HepG2 (cell line): Measurements from ENCODE around the gene BBIP1. TPM values are rescaled to one million over a fixed set of nuclear protein-coding genes. Genes with fewer than 3 reads are reported as not detected.
"Not testable (repeated sequence)": the region's sequence is repeated elsewhere in the genome, so short reads cannot be mapped to it uniquely, and the experiment has no call there.

Experiments
- ATAC-seq: fragments of 200-7000 bp; cut with Tn5 transposase; 3 replicates; pipeline ENCODE4 v1.9.1; 2020; ENCODE audit warnings: mild to moderate bottlenecking, moderate library complexity
- BruUV-seq: library from RNA; stranded (reverse); fragments of 400-500 nt; replicated peaks from 2 replicates; lab custom pipeline; 2021; lab: Mats Ljungman, UMichigan
- CTCF ChIA-PET: fragments of 300-600 bp; formaldehyde crosslinking; extraction: SDS; loops from one replicate; lab custom pipeline; 2021; ENCODE audit warnings: low total read pairs, inconsistent platforms, low intra/inter-chr PET ratio; lab: Yijun Ruan, JAX
- POLR2A ChIA-PET: fragments of 350-600 bp; sonication (Branson Sonifier 250); formaldehyde crosslinking; loops from one replicate; lab custom pipeline; 2020; ENCODE audit warnings: antibody characterized with exemption, inconsistent platforms; lab: Yijun Ruan, JAX
- DNase-seq: peaks from one replicate; pipeline ENCODE4 v3.0.0-alpha.2; 2015; ENCODE audit warnings: low spot score
- FAIRE-seq: peaks from 3 replicates; lab custom pipeline; 2011; peaks lifted over from hg19 to GRCh38; lab: Jason Lieb, UNC
- H2AFZ ChIP-seq: one replicate; pipeline ENCODE4 v1.6.1; 2011; ENCODE audit warnings: low read length, inconsistent platforms
- H3K27ac ChIP-seq: fragments of 300-600 bp; 3 replicates; pipeline ENCODE4 v1.8.0; 2011; ENCODE audit warnings: mixed run types, mild to moderate bottlenecking, mixed read lengths, low read length, inconsistent platforms; ENCODE audit not compliant: insufficient read depth; ENCODE audit errors: extremely low read length
- H3K27me3 ChIP-seq, 2 experiments: fragments of 200-600 bp in 1 of 2; 2 replicates in 1 of 2; 3 replicates in 1 of 2; pipeline versions ENCODE4 v1.6.0 to v1.8.0; 2011; ENCODE audit warnings: low read length in 2 of 2, mild to moderate bottlenecking in 2 of 2, moderate library complexity in 2 of 2, inconsistent platforms in 1 of 2; ENCODE audit not compliant: insufficient read depth in 2 of 2, control insufficient read depth in 1 of 2
- H3K36me3 ChIP-seq, 2 experiments: fragments of 200-600 bp in 1 of 2; replicated peaks in 1 of 2; 2 replicates in 1 of 2; 3 replicates in 1 of 2; pipeline versions ENCODE4 v1.5.1 to v1.8.0; 2011; ENCODE audit warnings: low read length in 2 of 2, inconsistent platforms in 1 of 2; ENCODE audit not compliant: insufficient read depth in 2 of 2, control insufficient read depth in 1 of 2
- H3K4me1 ChIP-seq: 2 replicates; pipeline ENCODE4 v1.5.1; 2012; ENCODE audit warnings: low read length, inconsistent platforms; ENCODE audit not compliant: insufficient read depth
- H3K4me2 ChIP-seq: 2 replicates; pipeline ENCODE4 v1.6.0; 2011; ENCODE audit warnings: low read depth, low read length, inconsistent platforms
- H3K4me3 ChIP-seq, 3 experiments: fragments of 200-600 bp in 1 of 3; sonication (generic), shearing (Covaris generic) in 1 of 3; replicated peaks in 1 of 3; 2 replicates each; pipeline ENCODE4 v1.5.1; 2011 to 2016; ENCODE audit warnings: low read length in 3 of 3, inconsistent platforms in 2 of 3, low read depth in 2 of 3, mild to moderate bottlenecking in 2 of 3, control low read depth in 1 of 3, mixed read lengths in 1 of 3; ENCODE audit not compliant: insufficient read depth in 1 of 3
- H3K79me2 ChIP-seq: one replicate; pipeline ENCODE4 v1.6.1; 2011; ENCODE audit warnings: low read length, inconsistent platforms; ENCODE audit not compliant: insufficient read depth
- H3K9ac ChIP-seq: 2 replicates; pipeline ENCODE4 v1.6.0; 2011; ENCODE audit warnings: mild to moderate bottlenecking, low read depth, low read length, inconsistent platforms; ENCODE audit not compliant: insufficient read depth
- H3K9me3 ChIP-seq: 2 replicates; pipeline ENCODE4 v1.5.1; 2012; ENCODE audit warnings: mild to moderate bottlenecking, low read length
- H4K20me1 ChIP-seq: 2 replicates; pipeline ENCODE4 v1.6.0; 2011; ENCODE audit warnings: inconsistent platforms, mild to moderate bottlenecking, low read length, moderate library complexity; ENCODE audit not compliant: insufficient read depth
- PHF8 ChIP-seq: sonication (generic); formaldehyde crosslinking; IDR thresholded peaks from 2 replicates; pipeline ENCODE4 v1.5.0; 2020; ENCODE audit warnings: missing genetic modification reagents
- SALL1 ChIP-seq: sonication (generic); formaldehyde crosslinking; IDR thresholded peaks from 2 replicates; pipeline ENCODE4 v1.8.0; 2022; ENCODE audit warnings: mild to moderate bottlenecking, missing genetic modification reagents
- SAP130 ChIP-seq: IDR thresholded peaks from 2 replicates; pipeline ENCODE4 v1.6.1; 2016; ENCODE audit warnings: low read depth
- ZNF441 ChIP-seq: sonication (generic); formaldehyde crosslinking; IDR thresholded peaks from 2 replicates; pipeline ENCODE4 v1.7.0; 2021; ENCODE audit warnings: missing genetic modification reagents, borderline replicate concordance
- WGBS: methylation state at CpG from one replicate; pipeline ENCODE4 v1.1.6; 2017; ENCODE audit warnings: low lambda C conversion rate; 5-methylcytosine and 5-hydroxymethylcytosine counted together
- in situ Hi-C: cut with HindIII; loops from 2 replicates; pipeline ENCODE4 v1.10.0; 2017; ENCODE audit warnings: low pct_unique_long_range_greater_than_20kb; ENCODE audit not compliant: extremely low pct_ligation_motif_present
- intact Hi-C: fragments of 100-400 bp; cut with micrococcal nuclease; formaldehyde crosslinking; loops from one replicate; pipeline ENCODE4 v1.10.0; 2022; ENCODE audit not compliant: unreplicated experiment
- polyA plus RNA-seq, 8 experiments: library from polyadenylated mRNA; depleted of rRNA in 3 of 8; stranded (reverse) in 7 of 8; unstranded in 1 of 8; fragments of >200 nt; fragmentation: Illumina TruSeq in 4 of 8; extraction: Trizol in 4 of 8; gene quantifications; 2 replicates each; pipeline versions ENCODE4 v1.2.1 to v1.2.3, GENCODE V29; 2011 to 2016; ENCODE audit warnings: low read depth in 4 of 8, missing spikeins in 1 of 8, mixed read lengths in 1 of 8; ENCODE audit not compliant: insufficient read depth in 1 of 8
- total RNA-seq, 5 experiments: library from RNA; depleted of rRNA; stranded (reverse); fragments of >200 nt; fragmentation: Illumina TruSeq; extraction: Trizol; gene quantifications; 2 replicates each; pipeline ENCODE4 v1.2.3, GENCODE V29; 2016; ENCODE audit warnings: low read depth in 1 of 5
- TF ChIP-seq, protein P1 (sequence below): sonication (generic); formaldehyde crosslinking; IDR thresholded peaks from 2 replicates; pipeline ENCODE4 v1.8.0; 2022; ENCODE audit warnings: missing genetic modification reagents, low read depth, mild to moderate bottlenecking, borderline replicate concordance
- TF ChIP-seq, protein P2 (sequence below): sonication (generic); formaldehyde crosslinking; IDR thresholded peaks from 2 replicates; pipeline ENCODE4 v1.5.1; 2020; ENCODE audit warnings: missing genetic modification reagents, mild to moderate bottlenecking, borderline replicate concordance

The BBIP1 gene
- total and polyA plus RNA-seq, 2 of the 13 experiments (the other 11 are each of a cell fraction or from before 2014, with no cell fraction given): 18.3 to 24.1 TPM

DNA sequence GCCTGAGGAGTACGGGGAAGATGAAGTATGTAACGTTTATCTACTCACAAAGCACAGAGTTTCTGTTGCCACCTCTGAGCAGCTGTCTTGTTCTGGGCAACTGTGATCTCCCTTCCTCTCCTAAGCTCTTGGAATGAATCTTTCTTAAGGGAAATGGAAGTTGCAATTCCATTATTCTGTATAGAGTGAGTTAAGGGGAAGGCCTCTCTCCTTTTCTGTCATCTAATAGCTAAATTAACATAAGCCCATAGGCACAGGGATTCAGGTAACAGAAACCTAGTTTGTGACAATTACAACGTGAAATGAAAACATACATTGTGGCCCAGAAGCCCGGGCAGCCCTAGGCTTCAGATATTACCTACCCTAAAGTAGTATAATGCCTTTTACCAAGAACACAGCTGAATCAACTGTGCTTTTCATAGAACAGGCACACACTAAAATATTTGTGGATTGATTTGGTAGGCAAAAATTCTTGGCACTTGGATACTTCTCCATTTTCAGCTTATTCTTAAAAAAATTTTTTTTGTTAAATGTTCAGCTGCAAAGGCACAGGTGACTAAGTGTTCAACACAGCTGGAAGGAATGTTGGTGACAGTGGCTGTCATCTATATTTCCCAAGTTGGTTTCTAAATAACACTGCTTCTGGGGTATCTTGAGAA is 51.0 kb downstream of the BBIP1 start:
- in situ Hi-C loops: no loop called here
- H4K20me1 ChIP-seq: no peaks in the 10 kb centered on the region
- H3K27ac ChIP-seq: no peak overlapping the region
- no peaks in the 10 kb centered on the region for H3K9me3 ChIP-seq
- ATAC-seq: no peak
- H3K4me3 ChIP-seq: no peak overlapping the region
- TF ChIP-seq, protein P1, sequence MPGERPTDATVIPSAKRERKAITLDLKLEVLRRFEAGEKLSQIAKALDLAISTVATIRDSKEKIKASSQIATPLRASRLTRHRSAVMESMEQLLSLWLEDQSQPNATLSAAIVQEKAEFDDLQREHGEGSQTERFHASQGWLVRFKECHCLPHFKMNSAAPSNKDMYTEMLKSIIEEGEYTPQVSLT (CRISPR knock-in tag): no peak
- no peak for TF ChIP-seq PHF8 (CRISPR knock-in tag)
- TF ChIP-seq, protein P2, sequence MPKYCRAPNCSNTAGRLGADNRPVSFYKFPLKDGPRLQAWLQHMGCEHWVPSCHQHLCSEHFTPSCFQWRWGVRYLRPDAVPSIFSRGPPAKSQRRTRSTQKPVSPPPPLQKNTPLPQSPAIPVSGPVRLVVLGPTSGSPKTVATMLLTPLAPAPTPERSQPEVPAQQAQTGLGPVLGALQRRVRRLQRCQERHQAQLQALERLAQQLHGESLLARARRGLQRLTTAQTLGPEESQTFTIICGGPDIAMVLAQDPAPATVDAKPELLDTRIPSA (CRISPR knock-in tag): no peak
- TF ChIP-seq, all 625 proteins: peak for 0
- H3K9ac ChIP-seq: no peak overlapping the region
- H3K36me3 ChIP-seq: no peaks in the 10 kb centered on the region
- H3K79me2 ChIP-seq: peaks cover 4% of the 10 kb centered on the region
- POLR2A ChIA-PET: interaction anchor here (0.9 to 2.1 kb wide), 2 partner anchors 9 to 24 kb away, joined by 4 to 7 read pairs; no protein-coding TSS in a partner anchor
- 48% methylated on average over 4 of the region's 4 CpGs for WGBS
- H3K4me2 ChIP-seq: no peak overlapping the region
- no peaks in the 10 kb centered on the region for H3K27me3 ChIP-seq
- CTCF ChIA-PET: no interaction called here
- peaks cover 54% of the 10 kb centered on the region for H3K4me1 ChIP-seq
- DNase-seq (no peak), FAIRE-seq (no peak)
- BruUV-seq: no TSS peak
- intact Hi-C loops: no loop called here
- H2AFZ ChIP-seq: no peak overlapping the region

DNA sequence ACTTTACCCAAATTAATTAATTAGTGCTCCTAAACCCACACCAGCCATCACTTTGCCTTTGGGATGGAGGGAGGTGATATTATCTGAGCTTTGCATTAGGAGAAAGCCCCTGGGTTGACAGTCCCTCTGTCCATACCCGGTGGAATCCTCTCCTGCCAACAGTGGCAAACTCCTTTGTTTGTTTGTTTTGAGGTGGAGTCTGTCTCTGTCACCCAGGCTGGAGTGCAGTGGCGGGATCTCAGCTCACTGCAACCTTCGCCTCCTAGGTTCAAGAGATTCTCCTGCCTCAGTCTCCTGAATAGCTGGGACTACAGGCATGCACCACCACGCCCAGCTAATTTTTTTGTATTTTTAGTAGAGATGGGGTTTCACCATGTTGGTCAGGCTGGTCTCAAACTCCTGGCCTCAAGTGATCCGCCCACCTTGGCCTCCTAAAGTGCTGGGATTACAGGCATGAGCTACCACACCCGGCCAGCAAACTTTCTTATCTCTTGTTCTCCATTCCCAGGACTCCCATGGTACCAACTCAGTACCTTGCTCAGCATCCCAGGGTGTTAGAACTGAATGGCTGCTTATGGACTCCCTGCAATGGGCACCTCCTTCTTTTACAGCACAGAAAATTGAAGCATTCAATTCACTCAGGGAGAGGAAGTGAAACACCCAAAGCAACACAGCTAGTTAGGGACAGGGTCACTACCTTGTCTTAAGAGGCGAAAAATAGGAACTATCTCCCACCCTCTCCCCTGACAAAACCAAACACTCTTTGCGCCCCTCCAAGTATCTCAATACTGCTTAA is 51.8 kb downstream of the BBIP1 start:
- BruUV-seq, H3K27ac ChIP-seq, FAIRE-seq, DNase-seq, H3K9ac ChIP-seq, H3K36me3 ChIP-seq, ATAC-seq, H2AFZ ChIP-seq, H3K9me3 ChIP-seq, H3K4me2 ChIP-seq, H4K20me1 ChIP-seq, intact Hi-C loops, H3K79me2 ChIP-seq, in situ Hi-C loops, H3K27me3 ChIP-seq, H3K4me3 ChIP-seq, CTCF ChIA-PET: not testable (repeated sequence)
- WGBS: 43% methylated on average over 8 of the region's 8 CpGs
- POLR2A ChIA-PET: interaction anchor here (0.8 to 2.1 kb wide), 6 partner anchors 10 to 27 kb away, joined by 3 to 7 read pairs (median 4); no protein-coding TSS in a partner anchor
- H3K4me1 ChIP-seq: peaks cover 54% of the 10 kb centered on the region
- TF ChIP-seq SAP130 (CRISPR knock-in tag) (0 out of 2 replicates have a peak, but pooled peaks have one; percentile 22), SALL1 (CRISPR knock-in tag) (0 out of 2 replicates have a peak, but pooled peaks have one; percentile 11), ZNF441 (peak; percentile 98)
